Measurements from ENCODE around the gene LSM4.

LSM4 gene

GRCh38 chr19:18311502-18312091 lies 11.3 kb downstream of the LSM4 start:
- no peak for DNase-seq (ENCODE audit: low read depth in 2 of 2)

GRCh38 chr19:18310966-18311365 lies 11.9 kb downstream of the LSM4 start:
- DNase-seq (ENCODE audit: low read depth in 2 of 2), result no peak

GRCh38 chr19:18310118-18310909 lies 12.6 kb downstream of the LSM4 start:
- DNase-seq (ENCODE audit: low read depth in 2 of 2), result no peak

GRCh38 chr19:18309525-18310064 lies 13.3 kb downstream of the LSM4 start:
- no peak for DNase-seq (ENCODE audit: low read depth in 2 of 2)

- no peak for DNase-seq (ENCODE audit: low read depth in 2 of 2)
Measured at GRCh38 chr19:18308948-18309325, 13.9 kb downstream of the LSM4 start.

GRCh38 chr19:18308051-18308947 lies 14.6 kb downstream of the LSM4 start:
- DNase-seq (ENCODE audit: low read depth in 2 of 2), result no peak

- DNase-seq (ENCODE audit: low read depth in 2 of 2), result no peak
Measured at GRCh38 chr19:18307271-18307681, 15.6 kb downstream of the LSM4 start.

- no peak for DNase-seq (ENCODE audit: low read depth in 2 of 2)
Measured at GRCh38 chr19:18306888-18307260, 16.0 kb downstream of the LSM4 start.

- DNase-seq (ENCODE audit: low read depth in 2 of 2), result no peak
Measured at GRCh38 chr19:18306209-18306887, 16.5 kb downstream of the LSM4 start.

- peak; percentile 73 to 82 for DNase-seq (ENCODE audit: low read depth in 2 of 2)
Measured at GRCh38 chr19:18304458-18305310, 18.2 kb downstream of the LSM4 start.

GRCh38 chr19:18304208-18304457 lies 18.7 kb downstream of the LSM4 start:
- no peak for DNase-seq (ENCODE audit: low read depth in 2 of 2)

GRCh38 chr19:18301718-18302111 lies 21.2 kb downstream of the LSM4 start:
- DNase-seq (ENCODE audit: low read depth in 2 of 2), result no peak

GRCh38 chr19:18300930-18301717 lies 21.8 kb downstream of the LSM4 start:
- DNase-seq (ENCODE audit: low read depth in 2 of 2), result no peak

- DNase-seq (ENCODE audit: low read depth in 2 of 2), result no peak
Measured at GRCh38 chr19:18299654-18300053, 23.2 kb downstream of the LSM4 start.

- DNase-seq (ENCODE audit: low read depth in 2 of 2), result no peak
Measured at GRCh38 chr19:18298601-18299000, 24.3 kb downstream of the LSM4 start.

- no peak for DNase-seq (ENCODE audit: low read depth in 2 of 2)
Measured at GRCh38 chr19:18297308-18297707, 25.6 kb downstream of the LSM4 start.

GRCh38 chr19:18295034-18295451 lies 27.8 kb downstream of the LSM4 start:
- no peak for DNase-seq (ENCODE audit: low read depth in 2 of 2)

- DNase-seq (ENCODE audit: low read depth in 2 of 2), result peak; percentile 89 to 90
Measured at GRCh38 chr19:18294467-18294864, 28.4 kb downstream of the LSM4 start.

- no peak for DNase-seq (ENCODE audit: low read depth in 2 of 2)
Measured at GRCh38 chr19:18293642-18294466, 29.0 kb downstream of the LSM4 start.
